ENCODE results near the gene NEK11.

- TF ChIP-seq POLR2A (IDR thresholded peaks at IDR 0.05): no peak
- no peak for TF ChIP-seq CTCF (IDR thresholded peaks at IDR 0.05)
Observed at GRCh38 chr3:131048030-131048429, 21.4 kb downstream of the NEK11 start.

All from prostate gland (tissue), 2 donors.